HepG2 (cell line): ENCODE results near the gene VWA7. TPM values are rescaled to one million over a fixed set of nuclear protein-coding genes. Genes with fewer than 3 reads are reported as not detected.

ENCODE experiments used
- AHDC1 ChIP-seq: sonication (generic); formaldehyde crosslinking; IDR thresholded peaks from 2 replicates; pipeline ENCODE4 v1.5.1; 2020; ENCODE audit warnings: mild to moderate bottlenecking, missing genetic modification reagents, borderline replicate concordance
- POLR2AphosphoS2 ChIP-seq: IDR thresholded peaks from 2 replicates; pipeline ENCODE4 v1.6.1; 2011; ENCODE audit warnings: low read depth, low read length, improper control_type of control experiment
- SIX4 ChIP-seq: sonication (generic); formaldehyde crosslinking; IDR thresholded peaks from 2 replicates; pipeline ENCODE4 v1.4.0; 2020; ENCODE audit warnings: missing genetic modification reagents
- ZBTB49 ChIP-seq: sonication (generic); formaldehyde crosslinking; IDR thresholded peaks from 2 replicates; pipeline ENCODE4 v1.4.0; 2020; ENCODE audit warnings: missing genetic modification reagents, borderline replicate concordance
- ZNF263 ChIP-seq: sonication (generic); formaldehyde crosslinking; IDR thresholded peaks from 2 replicates; pipeline ENCODE4 v1.4.0; 2020; ENCODE audit warnings: missing genetic modification reagents
- ZNF331 ChIP-seq: sonication (generic); formaldehyde crosslinking; IDR thresholded peaks from 2 replicates; pipeline ENCODE4 v1.4.0; 2020; ENCODE audit warnings: missing genetic modification reagents
- ZNF407 ChIP-seq: sonication (generic); formaldehyde crosslinking; IDR thresholded peaks from one replicate; pipeline ENCODE4 v1.5.1; 2020; ENCODE audit warnings: mild to moderate bottlenecking, missing genetic modification reagents; ENCODE audit errors: not compliant biosample characterization
- ZNF572 ChIP-seq: sonication (generic); formaldehyde crosslinking; IDR thresholded peaks from 2 replicates; pipeline ENCODE4 v1.5.1; 2020; ENCODE audit warnings: mild to moderate bottlenecking, missing genetic modification reagents
- ZNF580 ChIP-seq: IDR thresholded peaks from 2 replicates; pipeline ENCODE4 v1.6.1; 2016; ENCODE audit warnings: low read depth, borderline replicate concordance
- ZSCAN31 ChIP-seq: sonication (generic); formaldehyde crosslinking; IDR thresholded peaks from 2 replicates; pipeline ENCODE4 v1.5.0; 2020; ENCODE audit warnings: low read depth, mild to moderate bottlenecking, missing genetic modification reagents
- polyA plus RNA-seq, 8 experiments: library from polyadenylated mRNA; depleted of rRNA in 3 of 8; stranded (reverse) in 7 of 8; unstranded in 1 of 8; fragments of >200 nt; fragmentation: Illumina TruSeq in 4 of 8; extraction: Trizol in 4 of 8; gene quantifications; 2 replicates each; pipeline versions ENCODE4 v1.2.1 to v1.2.3, GENCODE V29; 2011 to 2016; ENCODE audit warnings: low read depth in 4 of 8, missing spikeins in 1 of 8, mixed read lengths in 1 of 8; ENCODE audit not compliant: insufficient read depth in 1 of 8
- total RNA-seq, 5 experiments: library from RNA; depleted of rRNA; stranded (reverse); fragments of >200 nt; fragmentation: Illumina TruSeq; extraction: Trizol; gene quantifications; 2 replicates each; pipeline ENCODE4 v1.2.3, GENCODE V29; 2016; ENCODE audit warnings: low read depth in 1 of 5

The VWA7 gene
- total and polyA plus RNA-seq, 2 of the 13 experiments (the other 11 are each of a cell fraction or from before 2014, with no cell fraction given) = 0.86 to 3.3 TPM

- TF ChIP-seq ZBTB49 (CRISPR knock-in tag) = 0 out of 2 replicates have a peak, but pooled peaks have one; percentile 25
- TF ChIP-seq ZNF331 (CRISPR knock-in tag) = peak; percentile 88; the same call in 1 of the 2 replicates
- TF ChIP-seq ZNF580 (CRISPR knock-in tag) = no peak; the same call in 1 of the 2 replicates
- TF ChIP-seq ZSCAN31 (CRISPR knock-in tag) = peak; percentile 82; the same call in 1 of the 2 replicates
- peak; percentile 60 for TF ChIP-seq SIX4 (CRISPR knock-in tag)
- TF ChIP-seq ZNF572 = no peak
- TF ChIP-seq ZNF407 (CRISPR knock-in tag) = no peak
- TF ChIP-seq POLR2AphosphoS2 = no peak
- TF ChIP-seq ZNF263 = 0 out of 2 replicates have a peak, but pooled peaks have one; percentile 15
- TF ChIP-seq AHDC1 = no peak
These were observed 38.8 kb downstream of the VWA7 start (continued) for GRCh38 chr6:31737991-31738979.
